Measurements from ENCODE around the gene FASLG.

- TF ChIP-seq CTCF (IDR thresholded peaks at IDR 0.05) (no peak), POLR2A (IDR thresholded peaks at IDR 0.05) (no peak)
These were observed 18.8 kb upstream of the FASLG start for GRCh38 chr1:172640111-172640510.
